NK-92 (cell line): ENCODE results near the gene CYTH2.
"Not testable (repeated sequence)": the region's sequence is repeated elsewhere in the genome, so short reads cannot be mapped to it uniquely, and the experiment has no call there.

Experiments used
- DNase-seq: peaks from one replicate; lab custom pipeline; 2025; ENCODE audit not compliant: unreplicated experiment; lab: John Stamatoyannopoulos, UW

Gene CYTH2

DNA sequence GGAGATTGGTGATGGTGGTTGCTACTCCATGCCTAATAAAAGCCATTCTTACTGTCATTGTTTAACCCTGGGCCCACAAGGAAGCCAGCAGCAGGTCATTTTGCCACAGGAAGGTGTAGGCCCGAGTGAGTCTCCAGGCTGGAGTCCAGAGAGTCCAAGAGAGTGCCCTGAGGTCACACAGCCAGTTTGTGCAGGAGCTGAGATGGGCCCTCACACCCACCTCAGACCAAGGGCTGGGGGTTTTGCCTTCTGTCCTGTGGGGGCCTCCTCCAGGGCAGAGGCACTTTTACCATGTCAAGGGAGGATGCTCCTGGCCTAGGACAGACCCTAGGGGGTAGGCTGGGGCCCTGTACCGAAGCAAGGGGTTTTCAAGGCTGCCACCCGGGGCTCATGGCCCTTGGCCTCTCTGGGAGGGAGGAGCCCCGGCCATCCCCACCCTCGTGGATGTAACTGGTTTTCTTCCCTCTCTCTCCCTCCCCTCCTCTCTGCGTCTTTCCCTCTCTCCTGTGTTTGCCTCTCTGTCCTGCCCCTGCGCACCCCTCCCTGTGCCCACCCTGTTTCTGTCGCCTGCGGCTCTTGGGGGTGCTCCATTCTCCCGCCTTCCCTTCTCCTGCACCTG is 8.0 kb downstream of the CYTH2 start:
- no peak for DNase-seq

DNA sequence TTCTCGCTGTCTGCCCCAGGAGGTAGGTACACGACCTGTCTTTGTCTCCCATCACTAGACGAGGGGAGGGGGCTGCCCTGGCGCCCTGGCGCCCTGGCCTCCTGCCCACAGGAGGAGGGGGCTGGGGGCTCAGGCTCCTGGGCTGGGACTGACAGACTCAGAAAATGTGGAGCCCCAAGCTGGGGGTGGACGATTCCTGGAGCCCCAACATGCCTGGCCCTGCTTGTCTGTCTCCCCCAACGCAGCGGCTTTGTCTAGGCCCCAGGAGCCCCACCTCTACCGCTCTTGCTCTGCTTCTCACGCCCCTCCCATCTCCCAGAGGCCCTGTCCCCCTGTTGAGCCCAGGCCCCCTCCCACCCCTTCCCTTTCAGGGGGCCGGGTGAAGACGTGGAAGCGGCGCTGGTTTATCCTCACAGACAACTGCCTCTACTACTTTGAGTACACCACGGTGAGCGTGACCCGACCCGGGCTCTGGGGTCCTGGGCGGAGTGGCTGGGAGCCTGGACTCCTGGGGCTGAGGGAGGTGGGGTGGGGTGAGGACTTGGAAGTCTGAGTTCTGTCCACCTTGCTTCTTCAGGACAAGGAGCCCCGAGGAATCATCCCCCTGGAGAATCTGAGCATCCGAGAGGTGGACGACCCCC is 8.6 kb downstream of the CYTH2 start:
- DNase-seq: no peak

DNA sequence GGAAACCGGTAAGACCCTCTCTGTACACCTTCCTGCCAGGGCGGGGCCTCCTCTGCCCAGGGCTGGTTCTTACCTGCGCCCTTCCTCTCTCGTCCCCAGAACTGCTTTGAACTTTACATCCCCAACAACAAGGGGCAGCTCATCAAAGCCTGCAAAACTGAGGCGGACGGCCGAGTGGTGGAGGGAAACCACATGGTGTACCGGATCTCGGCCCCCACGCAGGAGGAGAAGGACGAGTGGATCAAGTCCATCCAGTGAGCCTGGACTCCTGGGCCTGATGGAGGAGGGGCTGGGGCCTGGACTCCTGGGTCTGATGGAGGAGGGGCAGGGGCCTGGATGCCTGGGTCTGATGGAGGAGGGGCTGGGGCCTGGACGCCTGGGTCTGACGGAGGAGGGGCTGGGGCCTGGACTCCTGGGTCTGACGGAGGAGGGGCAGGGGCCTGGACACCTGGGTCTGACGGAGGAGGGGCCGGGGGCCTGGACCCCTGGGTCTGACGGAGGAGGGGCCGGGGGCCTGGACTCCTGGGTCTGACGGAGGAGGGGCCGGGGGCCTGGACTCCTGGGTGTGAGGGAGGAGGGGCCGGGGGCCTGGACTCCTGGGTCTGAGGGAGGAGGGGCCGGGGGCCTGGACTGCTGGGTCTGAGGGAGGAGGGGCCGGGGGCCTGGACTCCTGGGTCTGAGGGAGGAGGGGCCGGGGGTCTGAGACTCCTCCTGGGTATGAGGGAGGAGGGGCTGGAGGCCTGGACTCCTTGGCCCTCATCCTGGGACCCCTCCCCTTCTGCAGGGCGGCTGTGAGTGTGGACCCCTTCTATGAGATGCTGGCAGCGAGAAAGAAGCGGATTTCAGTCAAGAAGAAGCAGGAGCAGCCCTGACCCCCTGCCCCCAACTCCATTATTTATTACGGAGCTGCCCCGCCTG is 9.4 kb downstream of the CYTH2 start:
- DNase-seq: no peak

DNA sequence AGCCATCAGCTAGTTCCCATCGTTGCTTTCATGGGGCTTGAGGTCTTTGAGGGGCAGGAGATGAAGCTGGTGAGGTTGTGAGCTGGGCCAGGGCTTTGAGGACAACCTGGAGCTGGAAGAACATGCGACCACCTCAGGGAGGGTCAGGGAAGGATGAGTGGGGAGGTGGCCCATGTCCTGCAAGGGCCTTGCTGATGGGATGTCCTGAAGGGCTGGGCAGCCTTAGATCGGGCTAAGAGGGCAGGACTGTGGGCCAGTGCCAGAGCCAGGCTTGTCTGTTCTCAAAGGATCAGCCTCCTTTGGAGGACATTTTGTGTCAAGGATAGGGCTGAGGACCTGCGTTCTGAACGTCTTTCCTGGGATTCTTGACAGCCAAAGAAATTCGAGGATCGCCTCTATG is 10.5 kb downstream of the CYTH2 start:
- no peak for DNase-seq

DNA sequence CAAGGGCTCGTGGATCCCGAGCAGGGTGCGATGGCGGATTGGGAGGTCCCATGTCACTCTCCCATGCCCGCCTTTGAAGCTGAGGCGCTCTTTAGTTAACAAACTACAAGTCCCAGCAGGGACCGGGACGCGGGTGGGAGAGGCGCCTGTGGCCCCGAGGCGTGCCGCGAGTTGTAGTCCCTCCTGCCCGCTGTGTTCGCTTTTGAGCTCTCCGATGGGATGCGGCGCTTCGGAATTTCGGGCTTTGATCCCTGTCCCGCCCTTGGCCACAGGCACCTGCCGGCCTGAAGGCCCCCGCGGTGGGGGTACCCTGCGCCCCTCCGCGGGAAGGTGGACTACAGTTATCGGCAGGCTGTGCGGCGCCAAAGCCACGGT is 11.0 kb downstream of the CYTH2 start:
- DNase-seq: no peak

DNA sequence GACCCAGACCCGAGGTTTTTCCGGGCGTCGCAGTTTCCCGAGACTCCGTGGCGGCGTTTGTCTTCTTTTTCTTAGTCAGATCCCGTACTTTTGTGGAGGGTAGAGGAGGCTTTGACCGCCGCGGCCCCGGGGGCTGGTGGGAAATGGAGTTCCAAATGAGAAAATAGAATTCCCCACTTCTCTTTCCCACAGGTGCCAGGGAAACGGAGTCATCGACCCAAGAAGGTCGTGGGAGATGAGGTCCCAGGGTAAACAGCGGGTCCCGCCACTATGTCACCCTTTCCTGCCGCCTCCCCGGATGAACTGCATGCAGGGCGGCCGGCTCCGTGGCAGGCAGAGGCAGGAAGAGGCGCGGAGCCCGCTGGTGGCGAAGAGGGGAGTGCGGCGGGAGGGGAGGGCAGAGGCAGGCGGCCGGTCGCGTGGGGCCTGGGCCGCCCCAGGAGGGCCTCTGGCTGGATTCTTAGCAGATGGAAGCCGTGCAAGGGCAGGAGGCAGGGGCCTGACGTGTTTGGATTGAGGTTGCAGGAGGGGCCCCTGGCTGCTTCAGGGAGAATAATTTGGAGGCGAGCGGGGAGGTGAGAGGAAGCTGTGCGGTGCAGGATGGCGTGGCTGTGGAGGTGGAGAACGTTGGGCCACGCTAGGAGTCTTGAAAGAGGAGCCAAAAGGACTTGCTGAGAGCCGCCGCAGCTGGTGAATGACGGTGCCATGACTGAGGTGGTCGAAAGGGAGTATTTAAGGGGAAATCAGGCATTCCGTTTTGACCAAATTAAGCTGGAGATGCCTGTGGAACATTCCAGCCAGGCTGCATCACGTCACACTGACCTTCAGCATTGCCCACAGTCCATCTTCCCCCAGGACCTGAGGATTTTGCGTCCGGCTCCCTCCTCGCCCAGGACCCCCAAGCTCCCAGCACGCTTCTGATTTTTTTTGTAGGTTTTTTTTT is 11.7 kb downstream of the CYTH2 start:
- DNase-seq: no peak

DNA sequence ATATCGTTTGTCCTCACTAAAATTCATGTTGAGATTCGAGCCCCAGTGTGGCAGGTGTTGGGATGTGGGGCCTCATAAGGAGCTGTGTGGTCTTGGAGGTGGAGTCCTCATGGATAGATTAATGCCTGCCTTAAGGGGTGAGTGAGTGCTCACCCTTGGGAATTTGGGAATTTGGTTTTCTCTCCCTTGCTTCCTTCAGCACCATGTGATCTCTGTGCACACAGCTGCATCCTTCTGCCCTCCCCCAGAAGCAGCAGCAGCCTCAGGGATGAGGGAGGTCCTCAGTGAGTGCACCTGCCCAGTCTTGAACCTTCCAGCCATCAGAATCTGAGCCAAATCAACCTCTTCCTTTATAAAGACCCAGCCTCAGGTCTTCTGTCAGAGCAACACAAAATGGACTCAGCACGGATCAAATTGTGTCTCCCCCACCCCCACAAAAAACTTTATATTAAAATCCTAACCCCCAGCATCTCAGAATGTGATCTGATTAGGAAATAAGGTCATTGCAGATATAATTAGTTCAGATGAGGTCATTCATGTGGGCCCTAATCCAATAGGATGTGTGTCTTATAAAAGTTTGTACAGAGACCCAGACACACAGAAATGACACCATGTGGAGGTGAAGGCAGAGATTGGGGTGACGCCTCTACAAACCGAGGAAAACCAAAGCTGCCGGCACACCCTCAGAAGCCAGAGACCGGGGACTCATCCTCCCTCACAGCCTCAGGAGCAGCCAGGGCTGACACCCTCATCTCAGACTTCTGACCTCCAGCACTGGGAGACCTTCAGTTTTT is 12.9 kb downstream of the CYTH2 start:
- DNase-seq: no peak

- DNase-seq: no peak
Observed at GRCh38 chr19:48483301-48483700, 14.1 kb downstream of the CYTH2 start.

DNA sequence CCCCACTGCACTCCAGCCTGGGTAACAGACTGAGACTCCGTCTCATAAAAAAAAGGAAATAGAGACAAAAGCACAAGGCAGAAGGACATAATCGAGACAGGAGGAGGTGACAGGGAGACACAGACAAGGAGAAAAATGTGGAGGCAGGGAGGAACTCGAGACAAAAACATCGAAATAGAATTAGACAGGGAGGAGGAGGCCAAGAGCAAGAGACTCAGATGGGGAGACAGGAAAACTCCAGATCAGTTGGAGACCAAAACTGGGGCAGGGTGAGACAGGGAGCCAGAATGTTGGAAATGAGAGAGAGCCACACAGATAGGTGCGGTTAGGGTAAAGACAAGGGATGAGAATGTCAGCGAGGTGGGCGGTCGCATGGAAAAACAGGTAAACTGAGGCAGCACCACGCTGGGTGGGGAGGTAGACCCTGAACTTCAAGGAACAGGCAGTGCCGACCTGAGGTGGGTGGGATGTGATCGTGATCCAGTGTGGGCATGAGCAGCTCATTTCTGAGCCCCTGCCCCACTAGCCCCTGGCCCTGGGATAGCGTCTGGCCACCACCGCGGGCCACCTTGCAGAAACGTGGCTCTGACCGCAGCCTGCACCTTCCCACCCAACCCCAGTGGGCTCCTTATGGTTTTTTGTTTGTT is 15.2 kb downstream of the CYTH2 start:
- no peak for DNase-seq

DNA sequence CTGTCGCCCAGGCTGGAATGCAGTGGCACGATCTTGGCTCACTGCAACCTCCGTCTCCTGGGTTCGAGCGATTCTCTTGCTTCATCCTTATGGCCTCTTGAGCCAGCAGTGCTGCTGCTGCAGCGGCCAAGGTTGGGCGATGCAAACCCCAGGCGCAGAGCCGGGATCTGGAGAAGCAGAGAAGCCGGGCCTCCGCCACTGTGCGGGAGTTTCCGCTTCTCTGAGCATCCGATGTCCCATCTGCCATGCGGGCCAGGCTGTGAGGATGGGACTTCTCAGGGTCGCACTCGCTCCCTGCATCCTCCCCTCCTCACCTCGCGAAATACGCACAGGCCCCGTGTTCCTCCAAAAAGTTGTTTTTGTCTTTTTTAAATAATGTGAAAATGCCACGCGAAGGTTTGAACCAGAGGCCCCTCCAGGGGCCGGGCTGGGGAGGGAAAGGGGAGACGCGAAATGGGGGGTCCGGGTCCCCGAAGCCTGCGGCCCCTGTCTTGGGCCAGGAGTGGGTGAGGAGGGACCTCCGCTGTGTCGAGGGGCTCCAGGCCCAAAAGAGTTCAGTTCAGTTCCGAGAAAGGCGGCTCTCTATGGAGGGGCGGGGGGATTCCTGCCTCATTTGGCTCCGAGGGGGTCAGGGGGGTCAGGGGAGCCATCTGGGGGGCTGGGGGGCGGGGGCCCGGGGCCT is 15.9 kb downstream of the CYTH2 start:
- no peak for DNase-seq

- DNase-seq: not testable (repeated sequence)
Observed at GRCh38 chr19:48486706-48487105, 17.5 kb downstream of the CYTH2 start.

GRCh38 chr19:48487544-48487943 is 18.4 kb downstream of the CYTH2 start:
- DNase-seq: no peak

GRCh38 chr19:48487948-48488347 is 18.8 kb downstream of the CYTH2 start:
- no peak for DNase-seq

- not testable (repeated sequence) for DNase-seq
Observed at GRCh38 chr19:48488478-48488877, 19.3 kb downstream of the CYTH2 start.

DNA sequence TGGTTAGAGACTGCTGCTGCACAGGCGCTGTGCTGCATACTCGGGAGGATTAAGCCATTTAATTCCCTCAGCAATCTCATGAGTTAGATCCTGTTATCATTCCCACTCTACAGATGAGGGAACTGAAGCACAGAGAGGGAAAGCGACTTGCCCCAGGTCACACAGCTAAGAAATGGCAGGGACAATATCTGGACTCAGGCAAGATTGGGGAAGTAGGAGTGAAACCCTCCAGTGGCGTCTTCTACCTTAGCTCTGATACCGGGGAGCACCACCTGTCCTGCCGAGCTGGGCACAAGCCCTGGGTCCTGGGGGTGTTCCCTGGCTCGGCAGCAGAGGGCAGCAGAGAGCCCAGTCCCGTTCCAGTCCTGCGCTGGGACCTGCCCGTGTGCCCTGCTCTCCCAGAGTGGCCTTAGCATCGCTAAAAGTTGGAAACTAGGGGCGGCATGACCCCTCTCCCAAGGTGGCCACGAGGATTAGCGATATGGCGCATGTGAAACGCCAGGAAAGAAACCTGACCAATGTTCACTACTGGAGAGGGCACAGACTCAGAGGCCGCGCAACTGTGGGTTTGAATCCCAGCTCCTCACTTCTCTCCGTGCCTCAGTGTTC is 20.5 kb downstream of the CYTH2 start:
- no peak for DNase-seq

DNA sequence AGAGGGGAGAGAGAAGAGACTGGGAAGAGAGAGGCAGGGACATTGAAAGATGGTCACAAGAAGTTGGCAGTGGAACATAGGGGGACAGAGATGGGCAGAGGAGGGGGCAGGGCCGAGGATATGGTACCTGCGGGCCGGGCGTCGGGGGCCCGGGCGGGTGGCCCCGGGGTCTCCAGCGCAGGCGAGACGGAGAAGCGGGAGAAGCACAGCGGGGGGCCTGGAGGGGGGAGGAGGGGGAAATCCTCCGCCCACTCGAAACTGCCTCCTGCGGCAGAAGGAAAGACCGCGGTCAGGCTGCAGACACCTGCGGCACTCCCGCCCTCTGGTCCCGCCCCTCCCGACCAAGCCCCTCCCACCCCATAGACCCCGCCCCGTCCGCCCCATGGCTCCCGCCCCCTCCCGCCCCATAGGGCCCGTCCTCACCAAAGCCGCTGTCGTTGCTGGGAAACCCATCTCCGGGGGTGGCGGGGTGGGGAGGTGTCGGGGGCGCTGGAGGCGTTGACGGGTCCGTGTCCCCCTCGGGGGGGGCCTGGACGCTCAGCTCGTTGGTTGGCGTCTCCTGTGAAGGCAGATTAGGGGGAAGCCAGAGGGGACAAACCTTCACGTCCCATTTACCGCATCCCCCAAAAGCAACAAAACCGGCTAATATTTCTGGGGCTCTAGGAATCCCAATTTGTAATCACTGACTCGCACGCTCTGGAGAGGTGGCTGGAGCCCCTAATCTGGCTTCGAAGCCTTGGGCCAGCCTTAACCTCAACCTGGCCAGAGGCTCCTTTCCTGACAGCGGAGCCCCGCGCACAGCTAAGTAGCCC is 22.0 kb downstream of the CYTH2 start:
- DNase-seq: no peak

DNA sequence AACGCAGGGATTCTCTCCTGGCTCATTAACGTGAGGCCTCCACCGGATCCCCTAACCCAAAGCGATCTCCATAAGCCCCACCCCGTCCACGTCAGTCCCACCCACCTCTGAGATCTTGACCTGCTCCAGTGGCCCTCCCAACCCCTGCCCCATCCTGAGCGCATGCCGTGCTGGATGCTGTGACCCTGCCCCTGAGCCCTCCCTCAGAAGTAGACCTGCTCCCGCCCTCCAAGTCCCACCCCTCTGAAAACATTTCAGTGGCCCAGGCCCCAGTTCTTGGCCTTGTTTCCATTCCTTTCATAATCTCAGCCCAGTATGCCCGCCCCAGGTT is 22.6 kb downstream of the CYTH2 start:
- no peak for DNase-seq
